ENCODE results near the gene NPPB.

The NPPB gene

DNA sequence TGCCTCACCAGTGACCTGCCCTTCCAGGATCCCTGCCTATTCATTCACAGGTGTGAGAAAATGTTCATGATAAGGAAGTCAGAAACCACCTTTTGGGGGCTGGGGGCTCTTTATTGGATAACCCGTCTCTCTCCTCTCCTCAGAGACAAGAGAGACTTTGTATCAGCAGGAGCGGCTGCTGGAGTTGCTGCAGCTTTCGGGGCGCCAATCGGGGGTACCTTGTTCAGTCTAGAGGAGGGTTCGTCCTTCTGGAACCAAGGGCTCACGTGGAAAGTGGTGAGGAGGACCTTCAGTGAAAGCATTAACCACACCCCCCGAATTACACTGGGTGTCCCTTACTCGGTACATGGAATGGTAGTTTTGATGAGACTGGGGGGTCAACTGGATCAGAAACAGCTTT is 31.8 kb downstream of the NPPB start:
- no peak for TF ChIP-seq CTCF (IDR thresholded peaks at IDR 0.05; ENCODE audit: low read depth, low read length)
- DNase-seq (ENCODE audit: extremely low read depth, low read depth), result no peak

GRCh38 chr1:11825131-11825530 is 33.6 kb downstream of the NPPB start:
- no peak for DNase-seq (ENCODE audit: extremely low read depth, low read depth)
- TF ChIP-seq CTCF (IDR thresholded peaks at IDR 0.05; ENCODE audit: low read depth, low read length), result no peak

DNA sequence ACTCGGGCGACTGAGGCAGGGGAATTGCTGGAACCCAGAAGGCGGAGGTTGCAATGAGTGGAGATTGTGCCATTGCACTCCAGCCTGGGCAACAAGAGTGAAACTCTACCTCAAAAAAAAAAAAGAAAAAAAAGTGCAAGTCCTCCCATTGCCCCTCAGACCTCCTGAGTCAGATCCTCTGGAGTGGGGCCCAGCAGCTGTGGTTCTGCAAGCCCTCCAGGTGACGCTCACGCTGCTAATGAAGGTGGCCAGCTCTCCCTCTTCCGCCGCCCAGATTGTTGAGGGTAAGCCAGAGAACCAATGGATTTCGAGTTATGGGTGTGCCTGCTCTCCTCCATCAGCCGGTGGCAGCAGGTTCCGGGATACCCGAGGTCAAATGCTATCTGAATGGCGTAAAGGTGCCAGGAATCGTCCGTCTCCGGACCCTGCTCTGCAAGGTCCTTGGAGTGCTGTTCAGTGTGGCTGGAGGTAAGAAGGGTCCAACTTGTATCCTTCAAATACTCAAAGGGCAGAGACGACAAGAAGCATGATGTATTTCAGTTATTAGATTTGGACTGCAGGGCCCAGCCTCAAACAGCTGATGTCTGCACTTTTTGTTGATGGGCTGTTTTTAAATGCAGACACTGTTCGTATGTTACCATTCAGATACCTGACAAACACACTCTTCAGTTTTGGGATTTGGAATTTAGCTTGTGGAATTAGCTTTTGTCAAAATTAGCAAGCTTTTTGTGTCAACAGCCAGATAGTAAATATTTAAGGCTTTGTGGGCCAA is 35.2 kb downstream of the NPPB start:
- DNase-seq (ENCODE audit: extremely low read depth, low read depth), result no peak

DNA sequence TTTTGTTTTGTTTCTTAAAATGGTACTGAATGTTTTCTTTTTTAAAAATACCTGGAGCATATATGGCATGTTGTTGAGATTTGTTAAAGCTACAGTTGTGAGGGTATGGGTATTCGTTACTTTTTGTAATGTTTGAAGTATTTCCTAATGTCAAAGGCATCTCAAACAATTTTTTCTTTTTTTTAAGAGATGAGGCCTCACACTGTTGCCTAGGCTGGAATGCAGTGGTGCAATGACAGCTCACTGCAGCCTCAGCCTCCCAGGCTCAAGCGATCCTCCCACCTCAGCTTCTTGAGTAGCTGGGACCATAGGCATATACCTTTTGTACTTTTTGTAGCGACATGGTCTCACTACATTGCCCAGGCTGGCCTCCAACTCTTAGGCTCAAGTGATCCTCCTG is 36.7 kb downstream of the NPPB start:
- DNase-seq (ENCODE audit: extremely low read depth, low read depth), result no peak
- no peak for TF ChIP-seq CTCF (IDR thresholded peaks at IDR 0.05; ENCODE audit: low read depth, low read length)

More for the DNA sequence above, 35.2 kb downstream of the NPPB start:
- no peak for TF ChIP-seq CTCF (IDR thresholded peaks at IDR 0.05; ENCODE audit: low read depth, low read length)

GRCh38 chr1:11817192-11817591 is 41.6 kb downstream of the NPPB start:
- TF ChIP-seq CTCF (IDR thresholded peaks at IDR 0.05; ENCODE audit: low read depth, low read length), result no peak
- DNase-seq (ENCODE audit: extremely low read depth, low read depth), result no peak

DNA sequence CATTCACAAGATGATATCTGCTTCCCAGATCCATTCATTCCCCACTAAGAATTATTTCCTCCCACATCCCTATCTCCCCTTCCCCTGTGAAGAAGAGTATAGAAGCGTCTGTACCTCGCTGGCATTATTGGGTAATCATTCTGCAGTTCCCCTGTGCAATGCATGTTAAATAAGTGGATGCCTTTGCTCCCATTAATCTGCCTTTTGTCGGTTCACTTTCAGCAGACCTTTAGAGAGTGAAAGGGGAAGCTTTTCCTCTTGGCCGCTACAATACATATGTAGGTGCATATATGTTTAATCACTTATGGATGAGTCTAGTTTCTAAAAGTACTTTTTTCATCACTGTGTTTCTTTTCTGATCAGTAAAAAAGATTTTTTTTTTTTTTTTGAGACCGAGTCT is 45.7 kb downstream of the NPPB start:
- no peak for TF ChIP-seq CTCF (IDR thresholded peaks at IDR 0.05; ENCODE audit: low read depth, low read length)
- no peak for DNase-seq (ENCODE audit: extremely low read depth, low read depth)

Measured in AG09319 (cell line).